Measurements from ENCODE around the gene BNIP2.

DNA sequence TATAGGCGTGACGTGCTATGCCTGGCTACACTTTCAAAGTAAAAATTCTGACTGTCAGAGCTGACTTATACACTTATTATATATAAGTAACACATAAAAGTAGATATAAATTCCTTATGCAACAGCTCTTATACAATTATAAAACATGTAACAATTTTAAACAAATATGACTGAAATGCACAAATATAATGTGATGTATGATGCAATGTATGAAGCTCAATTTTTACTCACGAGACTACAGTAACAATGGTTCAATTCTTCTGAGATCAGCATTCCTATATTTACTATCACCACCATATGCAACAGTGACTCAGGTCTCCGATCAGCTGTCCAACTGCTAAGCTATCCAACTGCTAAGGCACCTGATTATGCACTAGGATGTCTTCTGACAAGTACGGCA lies 8.2 kb downstream of the BNIP2 start:
- no peak for TF ChIP-seq POLR2A (IDR thresholded peaks at IDR 0.05)
- TF ChIP-seq, protein P1, sequence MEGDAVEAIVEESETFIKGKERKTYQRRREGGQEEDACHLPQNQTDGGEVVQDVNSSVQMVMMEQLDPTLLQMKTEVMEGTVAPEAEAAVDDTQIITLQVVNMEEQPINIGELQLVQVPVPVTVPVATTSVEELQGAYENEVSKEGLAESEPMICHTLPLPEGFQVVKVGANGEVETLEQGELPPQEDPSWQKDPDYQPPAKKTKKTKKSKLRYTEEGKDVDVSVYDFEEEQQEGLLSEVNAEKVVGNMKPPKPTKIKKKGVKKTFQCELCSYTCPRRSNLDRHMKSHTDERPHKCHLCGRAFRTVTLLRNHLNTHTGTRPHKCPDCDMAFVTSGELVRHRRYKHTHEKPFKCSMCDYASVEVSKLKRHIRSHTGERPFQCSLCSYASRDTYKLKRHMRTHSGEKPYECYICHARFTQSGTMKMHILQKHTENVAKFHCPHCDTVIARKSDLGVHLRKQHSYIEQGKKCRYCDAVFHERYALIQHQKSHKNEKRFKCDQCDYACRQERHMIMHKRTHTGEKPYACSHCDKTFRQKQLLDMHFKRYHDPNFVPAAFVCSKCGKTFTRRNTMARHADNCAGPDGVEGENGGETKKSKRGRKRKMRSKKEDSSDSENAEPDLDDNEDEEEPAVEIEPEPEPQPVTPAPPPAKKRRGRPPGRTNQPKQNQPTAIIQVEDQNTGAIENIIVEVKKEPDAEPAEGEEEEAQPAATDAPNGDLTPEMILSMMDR (IDR thresholded peaks at IDR 0.05) = no peak

All from uterus (tissue), 2 donors.